H54 (cell line): ENCODE results near the gene CAMKMT.
"Not testable (repeated sequence)": the region's sequence is repeated elsewhere in the genome, so short reads cannot be mapped to it uniquely, and the experiment has no call there.

ENCODE experiments used
- DNase-seq: peaks from one replicate; pipeline ENCODE4 v3.0.0; 2011; ENCODE audit warnings: low spot score, mixed read lengths; ENCODE audit not compliant: insufficient read length
- FAIRE-seq: peaks from 3 replicates; lab custom pipeline; 2011; peaks lifted over from hg19 to GRCh38; lab: Jason Lieb, UNC
- POLR2A ChIP-seq: IDR thresholded peaks from 2 replicates; pipeline ENCODE4 v1.6.1; 2011; ENCODE audit warnings: low read depth, mild to moderate bottlenecking, low read length

The CAMKMT gene

GRCh38 chr2:44480068-44480467 lies 118.3 kb downstream of the CAMKMT start:
- DNase-seq (no peak), FAIRE-seq (no peak)
- TF ChIP-seq POLR2A: no peak

GRCh38 chr2:44487052-44487451 lies 125.3 kb downstream of the CAMKMT start:
- DNase-seq (no peak), FAIRE-seq (no peak)
- TF ChIP-seq POLR2A: no peak

- no peak for TF ChIP-seq POLR2A
- DNase-seq: no peak
- no peak for FAIRE-seq
These were observed 129.0 kb downstream of the CAMKMT start for GRCh38 chr2:44490726-44491125.

GRCh38 chr2:44494006-44494405 lies 132.3 kb downstream of the CAMKMT start:
- FAIRE-seq (no peak), DNase-seq (no peak)
- TF ChIP-seq POLR2A: no peak

- FAIRE-seq (no peak), DNase-seq (no peak)
- no peak for TF ChIP-seq POLR2A
These were observed 133.3 kb downstream of the CAMKMT start for GRCh38 chr2:44495035-44495434.

GRCh38 chr2:44495544-44495943 lies 133.8 kb downstream of the CAMKMT start:
- TF ChIP-seq POLR2A: no peak
- no peak for FAIRE-seq

GRCh38 chr2:44496130-44496529 lies 134.4 kb downstream of the CAMKMT start:
- no peak for DNase-seq
- FAIRE-seq: no peak
- no peak for TF ChIP-seq POLR2A

More at GRCh38 chr2:44495544-44495943, 133.8 kb downstream of the CAMKMT start:
- DNase-seq: no peak

GRCh38 chr2:44498551-44498950 lies 136.8 kb downstream of the CAMKMT start:
- DNase-seq (no peak), FAIRE-seq (no peak)
- no peak for TF ChIP-seq POLR2A

- not testable (repeated sequence) for FAIRE-seq, DNase-seq
These were observed 143.9 kb downstream of the CAMKMT start for GRCh38 chr2:44505664-44506063.

GRCh38 chr2:44510246-44510645 lies 148.5 kb downstream of the CAMKMT start:
- FAIRE-seq: peak; percentile 15
- DNase-seq: no peak
- no peak for TF ChIP-seq POLR2A

- FAIRE-seq (peak; percentile 83), DNase-seq (no peak)
- TF ChIP-seq POLR2A: no peak
These were observed 153.7 kb downstream of the CAMKMT start for GRCh38 chr2:44515416-44515815.

- no peak for DNase-seq
- TF ChIP-seq POLR2A: no peak
- FAIRE-seq: no peak
These were observed 157.3 kb downstream of the CAMKMT start for GRCh38 chr2:44519026-44519425.

GRCh38 chr2:44522846-44523245 lies 161.1 kb downstream of the CAMKMT start:
- no peak for DNase-seq
- FAIRE-seq: no peak
- no peak for TF ChIP-seq POLR2A

- no peak for DNase-seq
- no peak for TF ChIP-seq POLR2A
These were observed 162.7 kb downstream of the CAMKMT start for GRCh38 chr2:44524347-44524926.

GRCh38 chr2:44526352-44526751 lies 164.6 kb downstream of the CAMKMT start:
- no peak for FAIRE-seq
- TF ChIP-seq POLR2A: no peak
- no peak for DNase-seq

More at GRCh38 chr2:44524347-44524926, 162.7 kb downstream of the CAMKMT start:
- no peak for FAIRE-seq
